ENCODE results near the gene ZFAND6. TPM values are rescaled to one million over a fixed set of nuclear protein-coding genes. Genes with fewer than 3 reads are reported as not detected.
A peak's percentile ranks its signal among the peaks of the same experiment; 100 is the strongest.
"Not testable (repeated sequence)": the region's sequence is repeated elsewhere in the genome, so short reads cannot be mapped to it uniquely, and the experiment has no call there.

Gene ZFAND6
- polyA plus RNA-seq, 4 donors, result 114 to 129 (median 126) TPM

DNA sequence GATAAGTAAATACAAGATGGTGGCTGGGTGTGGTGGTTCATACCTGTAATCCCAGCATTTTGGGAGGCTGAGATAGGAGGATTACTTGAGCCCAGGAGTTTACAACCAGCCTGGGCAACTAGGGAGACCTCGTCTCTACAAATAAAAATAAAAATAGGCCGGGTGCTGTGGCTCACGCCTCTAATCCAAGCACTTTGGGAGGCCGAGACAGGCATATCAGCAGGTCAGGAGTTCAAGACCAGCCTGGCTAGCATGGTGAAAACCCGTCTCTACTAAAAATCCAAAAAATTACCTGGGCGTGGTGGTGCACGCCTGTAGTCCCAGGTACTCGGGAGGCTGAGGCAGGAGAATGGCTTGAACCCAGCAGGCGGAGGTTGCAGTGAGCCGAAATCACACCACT lies 14.3 kb upstream of the ZFAND6 start:
- not testable (repeated sequence) for DNase-seq (ENCODE audit: low read depth in 4 of 4, low spot score in 3 of 4)

DNA sequence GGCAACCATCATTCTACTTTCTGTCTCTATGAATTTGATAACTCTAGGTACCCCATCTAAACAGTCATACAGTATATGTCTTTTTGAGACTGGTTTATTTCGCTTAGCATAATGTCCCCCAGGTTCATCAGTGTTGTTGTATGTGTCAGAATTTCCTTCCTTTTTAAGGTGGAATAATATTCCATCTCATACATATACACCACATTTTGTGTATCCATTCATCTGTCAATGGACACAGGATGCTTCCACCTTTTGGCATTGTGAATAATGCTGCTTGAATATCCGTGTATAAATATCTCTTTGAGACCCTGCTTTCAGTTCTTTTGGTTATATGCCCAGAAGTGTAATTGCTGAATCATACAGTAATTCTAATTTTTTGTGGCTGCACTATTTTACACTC lies 10.4 kb upstream of the ZFAND6 start:
- no peak for DNase-seq (ENCODE audit: low read depth in 4 of 4, low spot score in 3 of 4)

DNA sequence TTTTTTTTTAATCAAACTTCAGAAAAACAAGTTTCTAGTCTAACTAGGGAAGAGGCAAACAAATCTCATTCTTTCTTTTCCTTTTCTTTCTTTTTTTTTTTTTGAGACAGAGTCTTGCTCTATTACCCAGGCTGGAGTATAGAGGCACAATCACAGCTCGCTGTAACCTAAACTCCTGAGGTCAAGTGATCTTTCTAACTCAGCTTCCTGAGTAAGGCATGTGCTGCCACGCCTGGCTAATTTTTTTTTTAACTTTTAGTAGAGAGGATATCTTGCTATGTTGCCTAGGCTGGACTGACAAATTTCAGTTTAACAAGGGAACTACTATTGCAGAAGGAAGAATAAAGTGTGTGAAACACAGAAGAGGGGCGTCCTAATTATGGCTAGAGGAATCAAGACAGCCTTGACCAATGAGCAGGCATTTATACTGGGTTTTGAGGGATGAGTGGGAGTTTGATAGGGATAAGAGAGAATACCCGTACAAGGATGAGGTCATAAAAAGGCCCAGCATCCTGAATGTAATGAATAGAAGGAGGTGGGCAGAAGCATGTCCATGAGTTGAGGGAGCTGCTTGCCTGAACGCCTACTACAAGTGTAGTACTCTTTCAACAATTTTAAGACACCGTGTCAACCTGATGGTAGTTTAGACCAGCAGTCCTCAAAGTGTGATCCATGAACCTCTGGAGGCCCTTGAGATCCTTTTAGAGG lies 6.7 kb upstream of the ZFAND6 start:
- DNase-seq (ENCODE audit: low read depth in 4 of 4, low spot score in 3 of 4), result no peak

DNA sequence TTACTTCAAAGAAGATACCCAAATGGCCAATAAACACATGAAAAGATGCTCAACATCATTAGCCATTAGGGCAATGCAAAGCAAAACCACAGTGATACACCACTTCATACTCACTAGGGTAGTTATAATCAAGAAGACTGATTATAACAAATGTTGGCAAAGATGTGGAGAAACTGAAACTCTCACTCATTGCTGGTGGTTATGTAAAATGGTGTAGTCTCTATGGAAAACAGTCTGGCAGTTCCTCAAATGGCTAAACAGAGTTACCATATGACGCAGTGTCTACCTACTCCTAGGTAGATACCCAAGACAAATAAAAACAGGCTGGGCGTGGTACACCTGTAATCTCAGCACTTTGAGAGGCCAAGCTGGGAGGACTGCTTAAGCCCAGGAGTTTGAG lies 3.5 kb upstream of the ZFAND6 start:
- DNase-seq (ENCODE audit: low read depth in 4 of 4, low spot score in 3 of 4), result no peak

DNA sequence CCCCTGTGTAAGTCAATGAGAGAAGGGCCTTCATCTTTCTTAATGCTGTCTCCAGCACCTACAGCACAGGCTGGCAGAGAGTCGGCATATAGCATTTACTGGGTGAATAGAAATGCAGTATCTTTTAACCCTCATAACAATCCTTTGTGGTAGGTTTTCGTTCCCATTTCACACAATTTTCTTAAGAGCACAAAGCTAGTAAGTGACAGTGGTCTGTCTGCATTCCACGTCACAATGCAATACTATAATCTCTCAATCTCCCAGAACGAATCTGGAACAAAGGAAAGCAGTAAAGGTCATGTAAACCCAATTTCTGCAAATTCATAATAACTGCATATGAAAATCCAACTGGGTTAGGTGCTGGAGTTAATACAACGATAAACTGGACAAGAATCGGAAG lies 1.4 kb upstream of the ZFAND6 start:
- no peak for DNase-seq (ENCODE audit: low read depth in 4 of 4, low spot score in 3 of 4)

DNA sequence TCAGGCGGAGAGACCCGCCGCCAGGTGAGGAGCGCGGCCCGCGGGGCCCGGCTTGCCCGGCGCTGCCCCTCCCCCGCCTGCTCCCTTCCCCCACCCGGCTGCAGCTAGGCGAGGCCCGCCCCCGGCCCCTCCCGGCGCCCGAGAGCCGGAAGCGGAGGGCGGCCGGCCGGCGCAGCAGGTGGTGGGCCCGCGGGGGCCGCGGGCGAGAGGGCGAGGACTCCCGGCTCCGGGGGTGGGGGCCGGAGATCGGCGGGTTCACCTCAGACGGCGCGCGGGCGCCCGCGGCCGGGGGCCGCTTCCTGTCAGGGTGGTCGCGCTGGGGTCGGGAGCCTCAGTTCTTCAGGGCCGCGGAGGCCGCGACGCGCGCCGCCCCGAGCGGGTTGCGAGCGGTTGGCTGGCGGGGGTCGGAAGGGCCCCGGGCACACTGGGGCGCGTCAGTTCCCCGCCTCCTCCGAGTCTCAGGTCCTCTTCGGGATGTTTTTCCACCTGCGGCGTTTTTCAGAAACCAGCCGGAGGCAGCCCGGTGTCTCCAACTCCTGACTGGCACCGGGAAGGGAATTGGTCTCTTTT lies 395 bp downstream of the ZFAND6 start:
- DNase-seq (ENCODE audit: low read depth in 4 of 4, low spot score in 3 of 4), result peak in 3 of 4 donors; percentile 38 to 59 (median 52)

DNA sequence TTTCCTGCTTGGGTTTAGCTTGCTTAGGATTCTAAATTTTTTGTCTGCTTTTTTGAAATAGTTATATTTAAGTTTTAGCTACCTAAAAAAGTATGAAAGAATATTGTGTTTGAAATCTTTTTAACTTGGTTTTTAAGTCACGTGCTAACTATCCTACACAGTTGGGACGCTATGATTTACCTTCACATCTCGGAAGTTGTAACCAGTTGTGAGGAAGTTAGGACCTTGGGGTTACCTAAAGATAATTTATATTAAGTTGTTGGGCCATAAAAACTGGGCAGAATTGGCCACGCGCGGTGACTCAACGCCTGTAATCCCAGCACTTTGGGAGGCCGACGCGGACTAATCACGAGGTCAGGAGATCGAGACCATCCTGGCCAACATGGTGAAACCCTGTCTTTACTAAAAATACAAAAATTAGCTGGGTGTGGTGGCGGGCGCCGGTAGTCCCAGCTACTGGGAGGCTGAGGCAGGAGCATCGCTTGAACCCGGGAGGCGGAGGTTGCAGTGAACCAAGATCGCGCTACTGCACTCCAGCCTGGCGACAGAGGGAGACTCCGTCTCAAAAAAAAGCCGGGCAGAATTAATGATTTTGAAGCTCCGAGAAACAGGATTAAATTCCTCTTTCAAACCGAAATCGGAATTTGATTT lies 1.0 kb downstream of the ZFAND6 start:
- peak in 2 of 4 donors; percentile 28 to 42 for DNase-seq (ENCODE audit: low read depth in 4 of 4, low spot score in 3 of 4)

DNA sequence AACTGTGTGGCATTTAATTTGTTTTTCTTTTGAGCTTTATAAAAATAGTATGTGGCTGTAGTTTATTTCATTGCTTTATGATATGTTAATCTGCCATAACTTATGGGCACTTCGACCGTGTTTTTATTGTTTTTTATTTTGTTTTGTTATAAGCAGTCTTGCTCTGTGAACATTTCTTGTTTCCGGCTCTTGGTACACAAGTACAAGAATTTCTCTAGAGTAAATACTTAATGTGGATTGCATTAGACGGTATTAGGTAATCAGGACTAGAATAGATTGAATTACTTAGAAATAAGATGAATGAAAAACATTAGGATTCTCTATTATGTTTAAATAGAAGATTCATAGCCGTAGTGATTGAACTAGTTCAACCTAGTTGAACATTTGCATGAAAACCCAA lies 2.1 kb downstream of the ZFAND6 start:
- no peak for DNase-seq (ENCODE audit: low read depth in 4 of 4, low spot score in 3 of 4)

DNA sequence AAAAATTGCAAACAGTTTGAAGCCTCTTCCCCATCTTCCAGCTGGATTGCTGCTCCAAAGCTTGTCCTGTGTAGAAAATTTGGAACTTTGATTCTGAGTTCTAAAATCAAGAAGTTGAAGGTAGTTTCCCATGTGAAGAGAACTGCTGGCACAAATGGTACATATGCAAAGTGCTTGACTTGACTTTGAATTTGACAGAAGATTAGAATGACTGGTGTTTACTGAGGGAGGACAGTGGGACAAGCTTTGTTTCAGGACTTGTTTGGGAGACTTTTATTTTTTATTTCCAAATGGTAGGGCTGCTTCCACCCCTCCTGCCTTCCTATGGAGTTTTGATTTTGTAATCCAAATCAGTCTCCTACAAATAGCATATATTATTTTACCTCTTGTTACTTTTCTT lies 7.4 kb downstream of the ZFAND6 start:
- DNase-seq (ENCODE audit: low read depth in 4 of 4, low spot score in 3 of 4), result no peak

DNA sequence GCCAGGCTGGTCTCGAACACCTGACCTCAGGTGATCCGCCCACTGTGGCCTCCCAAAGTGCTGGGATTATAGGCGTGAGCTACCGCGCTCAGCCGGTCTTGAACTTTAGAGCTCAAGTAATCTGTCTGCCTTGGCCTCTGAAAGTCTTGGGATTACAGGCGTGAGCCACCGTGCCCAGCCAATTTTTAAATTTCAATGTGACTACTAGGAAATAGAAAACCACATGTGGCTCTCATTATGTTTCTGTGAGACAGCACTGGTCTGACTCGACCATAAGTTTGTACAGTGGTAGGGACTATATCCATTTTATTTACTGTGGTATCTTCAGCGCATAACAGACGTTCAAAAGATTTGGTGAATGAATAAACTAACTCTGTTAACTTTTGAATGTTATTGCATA lies 9.1 kb downstream of the ZFAND6 start:
- no peak for DNase-seq (ENCODE audit: low read depth in 4 of 4, low spot score in 3 of 4)

DNA sequence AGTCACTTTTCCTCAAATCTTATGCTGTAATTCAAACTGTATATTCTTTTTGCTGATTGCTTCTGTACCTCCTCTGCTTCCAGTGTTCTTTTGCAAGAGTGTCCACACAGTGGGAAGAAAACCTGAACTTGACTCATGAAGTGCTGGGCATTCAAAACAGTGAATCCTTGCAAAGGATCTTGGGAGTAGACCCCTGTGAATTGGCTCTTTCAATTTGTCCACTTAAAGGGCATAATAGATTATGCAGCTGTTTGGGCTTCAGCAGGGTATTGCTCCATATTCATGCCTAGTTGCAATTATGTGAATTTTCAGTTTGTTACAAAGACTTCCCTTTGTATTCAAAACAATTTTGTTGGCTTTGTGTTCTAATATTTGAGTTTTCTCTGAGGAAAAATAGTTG lies 11.4 kb downstream of the ZFAND6 start:
- DNase-seq (ENCODE audit: low read depth in 4 of 4, low spot score in 3 of 4), result no peak

DNA sequence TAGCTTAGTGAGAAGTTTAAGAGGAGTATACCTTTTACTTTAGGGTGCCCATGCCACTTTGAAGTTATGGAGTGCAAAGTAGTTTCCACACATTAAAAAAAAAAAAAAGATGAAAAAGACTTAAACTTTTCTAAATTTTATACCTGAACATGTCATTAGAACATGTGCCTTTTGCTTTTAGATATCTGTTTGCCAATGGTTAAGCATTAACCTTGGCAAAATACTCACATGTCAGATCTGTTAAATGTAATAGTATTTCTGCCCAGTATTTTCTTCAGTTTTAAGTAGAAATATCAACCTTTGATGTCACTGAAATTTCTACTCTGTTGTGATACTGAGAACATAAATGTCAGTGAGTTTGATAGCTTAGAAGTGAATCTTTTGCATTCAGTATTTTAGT lies 12.2 kb downstream of the ZFAND6 start:
- no peak for DNase-seq (ENCODE audit: low read depth in 4 of 4, low spot score in 3 of 4)

DNA sequence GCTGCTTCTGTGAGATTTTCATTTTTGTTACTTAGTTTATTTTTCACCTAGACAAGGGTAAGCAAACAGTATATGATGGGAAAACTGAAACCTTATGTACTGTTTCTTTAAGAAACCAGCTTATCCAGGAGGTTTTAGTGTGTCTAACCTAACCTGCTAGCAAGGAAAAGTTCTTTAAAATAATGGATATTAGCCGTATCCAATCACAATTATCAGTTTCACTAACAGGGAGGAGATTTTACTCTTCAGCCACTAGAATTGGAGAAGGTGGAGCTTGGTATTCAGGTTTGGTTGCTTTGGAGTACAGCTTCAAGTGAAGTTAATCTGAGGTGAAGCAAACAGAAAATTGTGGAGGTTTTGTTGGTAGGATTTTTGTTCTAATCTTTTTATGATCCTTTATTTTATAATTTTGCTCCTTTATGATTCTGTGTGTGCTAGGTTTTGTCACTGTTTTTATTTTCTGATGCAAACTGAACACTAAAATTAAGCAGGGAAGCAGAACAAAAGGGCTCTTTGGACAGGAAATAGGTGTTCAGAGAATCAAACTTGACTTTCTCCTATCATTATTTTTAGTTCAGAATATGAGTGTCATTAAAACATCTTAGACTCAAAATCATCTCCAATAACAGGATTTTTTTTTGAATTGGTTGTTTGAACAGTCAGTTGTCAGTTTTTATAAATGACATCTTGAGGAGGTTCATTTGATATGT lies 13.0 kb downstream of the ZFAND6 start:
- DNase-seq (ENCODE audit: low read depth in 4 of 4, low spot score in 3 of 4), result peak; percentile 52 to 81 (median 70)

DNA sequence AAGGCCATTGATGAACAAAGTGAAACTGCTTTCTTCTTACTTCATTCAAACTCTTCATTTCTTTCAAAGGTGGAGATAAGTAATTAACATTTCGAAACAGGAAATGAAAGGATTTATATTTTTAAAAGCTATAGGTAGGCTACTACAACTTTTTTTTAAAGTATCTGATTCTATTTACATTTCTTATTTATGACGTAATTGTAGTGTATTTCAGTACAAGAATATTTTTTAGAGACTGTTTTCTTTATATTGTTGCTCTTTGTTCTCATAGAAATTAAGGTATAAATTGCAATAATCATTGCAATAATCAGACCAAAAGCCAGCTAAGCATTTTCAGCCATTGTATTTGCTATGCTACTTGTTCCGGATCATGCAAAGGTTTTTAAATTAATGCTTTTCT lies 13.7 kb downstream of the ZFAND6 start:
- no peak for DNase-seq (ENCODE audit: low read depth in 4 of 4, low spot score in 3 of 4)

DNA sequence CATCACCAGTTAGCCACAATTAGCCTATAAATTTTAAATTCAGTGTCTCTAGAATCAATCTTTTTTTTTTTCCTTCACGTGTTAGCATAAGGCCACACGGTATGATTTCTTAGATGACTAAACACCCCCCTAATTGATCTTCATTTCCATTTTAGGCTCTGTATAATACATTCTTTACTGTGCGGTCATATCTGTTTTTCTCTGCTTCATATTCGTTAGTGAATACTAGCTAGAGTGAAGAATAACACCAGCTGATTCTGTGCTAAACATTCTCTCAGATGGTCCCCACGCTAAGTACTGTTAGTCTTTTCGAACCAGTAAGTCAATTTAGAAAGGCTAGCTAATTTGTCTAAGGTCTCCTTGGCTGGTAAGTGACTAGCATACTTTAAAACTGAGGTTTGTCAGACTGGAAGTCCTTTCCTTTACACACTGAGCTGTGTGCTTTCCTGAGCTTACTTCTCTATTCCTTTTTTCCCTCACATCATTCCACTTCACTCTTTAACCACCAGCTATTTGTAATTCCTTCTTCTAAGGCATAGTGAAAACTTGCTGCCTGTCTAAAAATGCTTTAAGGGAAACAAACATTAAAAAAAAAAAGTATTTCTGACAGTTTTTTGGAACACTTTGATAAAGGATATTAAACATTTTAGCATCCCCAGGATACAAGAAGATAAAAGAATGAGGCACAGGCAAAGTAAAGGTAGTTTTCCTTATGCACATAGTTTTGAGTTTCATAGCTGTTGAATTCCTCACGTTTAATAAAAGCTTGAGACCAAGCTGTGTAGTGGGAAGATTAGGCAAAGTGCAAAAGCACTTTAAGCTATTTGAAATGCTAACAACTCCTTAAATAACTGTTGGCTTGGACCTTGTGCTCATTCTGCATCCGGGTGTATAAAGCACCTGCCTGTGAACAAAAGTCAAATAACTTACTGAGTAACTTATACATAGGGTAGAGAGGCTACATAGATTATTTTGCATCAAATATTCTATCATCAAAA lies 17.1 kb downstream of the ZFAND6 start:
- no peak for DNase-seq (ENCODE audit: low read depth in 4 of 4, low spot score in 3 of 4)

DNA sequence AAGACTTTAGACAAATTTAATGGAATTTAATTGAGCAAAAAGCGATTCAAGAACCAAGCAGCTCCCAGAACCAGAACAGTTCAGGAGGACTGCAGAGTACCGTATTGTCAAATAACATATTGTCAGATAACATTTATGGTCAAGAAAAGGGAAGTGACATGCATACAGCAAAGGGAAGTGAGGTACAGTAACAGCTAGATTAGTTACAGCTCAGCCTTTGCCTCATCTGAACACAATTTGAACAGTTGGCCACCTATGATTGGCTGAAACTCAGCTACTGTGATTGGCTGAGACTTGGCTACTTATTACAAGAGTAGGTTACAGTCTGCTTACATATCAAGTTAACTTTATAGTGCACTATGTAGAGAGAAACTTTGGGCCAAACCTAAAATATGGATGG lies 21.9 kb downstream of the ZFAND6 start:
- no peak for DNase-seq (ENCODE audit: low read depth in 4 of 4, low spot score in 3 of 4)

DNA sequence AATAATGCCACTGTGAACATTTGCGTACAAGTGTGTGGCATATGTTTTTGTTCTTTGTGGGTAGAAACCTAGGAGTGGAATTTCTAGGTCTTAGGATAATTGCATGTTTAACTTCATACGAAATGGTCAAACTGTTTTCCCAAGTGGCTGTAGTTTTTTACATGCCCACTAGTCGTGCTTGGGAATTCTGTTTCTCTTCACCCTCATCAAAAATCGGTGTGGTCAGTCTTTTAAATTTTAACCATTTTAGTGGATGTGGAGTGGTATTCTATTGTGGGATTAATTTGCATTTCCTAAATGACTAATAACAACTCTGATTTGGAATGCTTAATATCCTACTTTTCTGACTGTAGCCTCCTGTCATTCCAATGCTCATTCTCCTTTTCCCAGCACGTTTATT lies 27.6 kb downstream of the ZFAND6 start:
- no peak for DNase-seq (ENCODE audit: low read depth in 4 of 4, low spot score in 3 of 4)

DNA sequence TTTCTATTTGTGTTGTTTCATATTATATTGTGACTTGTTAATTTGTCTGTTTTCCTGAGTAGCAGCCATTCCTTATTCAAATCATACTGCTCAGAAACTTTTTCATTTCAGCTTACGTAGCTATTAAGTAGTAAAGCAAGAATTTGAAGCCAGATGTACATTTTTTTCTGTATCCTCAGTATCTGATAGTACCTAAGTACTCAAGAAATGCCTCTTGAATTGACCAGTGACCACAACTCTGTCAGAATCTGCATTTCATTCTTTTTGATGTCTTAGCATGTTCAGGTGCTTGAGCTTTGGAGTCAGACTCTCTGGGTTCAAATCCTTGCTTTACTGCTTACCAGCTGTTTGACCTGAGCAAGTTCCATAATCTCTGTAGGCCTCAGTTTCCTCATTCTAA lies 30.6 kb downstream of the ZFAND6 start:
- DNase-seq (ENCODE audit: low read depth in 4 of 4, low spot score in 3 of 4), result no peak

DNA sequence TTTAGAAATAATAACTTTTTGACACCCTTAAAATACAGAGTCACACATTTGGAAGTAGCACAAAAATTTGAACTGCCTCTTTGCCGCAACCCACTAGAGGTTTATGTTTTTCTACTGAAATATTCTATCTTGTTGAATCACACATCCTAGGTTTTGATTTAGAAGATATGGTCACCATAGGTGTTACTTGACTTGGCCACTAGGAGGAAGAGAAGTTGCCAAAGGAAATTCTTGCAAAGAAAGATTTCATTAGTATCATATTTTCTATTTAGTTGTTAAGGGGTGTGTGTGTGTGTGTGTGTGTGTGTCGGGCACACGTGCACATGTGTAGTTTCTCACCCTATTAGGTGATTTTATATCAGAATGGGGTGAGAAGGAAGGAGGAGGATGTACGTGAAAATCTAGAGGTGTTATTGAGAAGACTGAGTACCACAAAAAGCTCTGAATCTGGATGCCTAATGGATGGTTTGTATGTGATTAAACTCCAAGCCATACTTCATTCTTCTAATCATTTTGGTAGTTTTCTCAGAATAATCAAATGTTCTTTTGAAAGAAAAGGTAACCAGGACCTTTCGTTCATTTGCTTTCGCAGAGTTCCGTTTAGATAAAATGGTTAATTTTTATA lies 31.5 kb downstream of the ZFAND6 start:
- no peak for DNase-seq (ENCODE audit: low read depth in 4 of 4, low spot score in 3 of 4)

DNA sequence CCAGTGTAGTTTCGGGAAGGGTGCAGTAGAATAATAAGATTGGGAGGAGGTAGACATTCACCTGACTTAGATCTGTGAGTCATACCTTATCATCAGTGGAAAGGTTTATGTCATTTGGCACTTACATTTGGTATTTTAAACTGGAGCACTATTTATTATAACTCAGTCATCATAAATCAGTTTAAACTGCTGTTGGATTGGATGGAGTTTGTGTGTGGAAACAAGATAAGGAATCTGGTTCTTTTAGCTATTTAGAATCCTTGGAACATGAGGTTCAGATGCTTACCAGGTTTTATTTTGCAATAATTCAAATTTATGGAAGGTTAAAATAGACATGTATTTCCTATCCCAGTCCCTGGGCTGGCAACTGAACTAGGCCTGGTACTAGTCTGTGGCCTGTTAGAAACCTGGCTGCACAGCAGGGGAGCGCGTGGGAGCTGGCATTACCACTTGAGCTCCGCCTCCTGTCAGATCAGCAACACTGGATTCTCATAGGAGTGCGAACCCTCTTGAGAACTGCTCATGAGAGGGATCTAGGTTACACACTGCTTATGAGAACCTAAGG lies 34.5 kb downstream of the ZFAND6 start:
- DNase-seq (ENCODE audit: low read depth in 4 of 4, low spot score in 3 of 4), result no peak
